Ascending aorta (tissue), 2 donors: ENCODE data around the gene DNAJA4. TPM values are rescaled to one million over a fixed set of nuclear protein-coding genes. Genes with fewer than 3 reads are reported as not detected.

ENCODE experiments used
- DNase-seq, 2 donors: peaks; one replicate each; pipeline ENCODE4 v3.0.0-alpha.2; 2019; ENCODE audit warnings: low spot score in 2 of 2
- H3K27ac ChIP-seq, 2 donors: fragments of 200-600 bp; sonication (generic); one replicate each; pipeline ENCODE4 v1.5.1; 2016 to 2017; ENCODE audit warnings: mild to moderate bottlenecking in 1 of 2
- H3K27me3 ChIP-seq: fragments of 200-600 bp; sonication (generic); one replicate; pipeline ENCODE4 v1.5.1; 2017
- H3K36me3 ChIP-seq, 2 donors: fragments of 200-600 bp; sonication (generic); one replicate each; pipeline ENCODE4 v1.5.1; 2016
- H3K4me1 ChIP-seq, 2 donors: fragments of 200-600 bp; sonication (generic); one replicate each; pipeline ENCODE4 v1.5.1; 2016 to 2017; ENCODE audit warnings: mild to moderate bottlenecking in 1 of 2
- H3K4me3 ChIP-seq, 2 donors: fragments of 200-600 bp; sonication (generic); one replicate each; pipeline ENCODE4 v1.5.1; 2016 to 2017; ENCODE audit warnings: mild to moderate bottlenecking in 1 of 2
- H3K9me3 ChIP-seq, 2 donors: fragments of 200-600 bp; sonication (generic); one replicate each; pipeline ENCODE4 v1.5.1; 2016
- intact Hi-C: fragments of 100-400 bp; cut with DNase I; formaldehyde crosslinking; loops from one replicate; pipeline ENCODE4 v1.15.1; 2023
- total RNA-seq: library from RNA; depleted of rRNA; stranded (reverse); fragments of >200 nt; gene quantifications from one replicate; pipeline ENCODE4 v1.1.0, GENCODE V29; 2016
- TF ChIP-seq, protein P1 (sequence below), 3 experiments: fragments of 200-600 bp in 2 of 3; fragments of 450-650 bp in 1 of 3; sonication (generic) in 2 of 3; IDR thresholded peaks; one replicate each; pipeline ENCODE4 v1.5.1; 2016 to 2019; ENCODE audit warnings: antibody characterized with exemption in 3 of 3, mild to moderate bottlenecking in 1 of 3, moderate library complexity in 1 of 3

Gene DNAJA4
- total RNA-seq, 1 donor from 2014 or later: 3.5 TPM

DNA sequence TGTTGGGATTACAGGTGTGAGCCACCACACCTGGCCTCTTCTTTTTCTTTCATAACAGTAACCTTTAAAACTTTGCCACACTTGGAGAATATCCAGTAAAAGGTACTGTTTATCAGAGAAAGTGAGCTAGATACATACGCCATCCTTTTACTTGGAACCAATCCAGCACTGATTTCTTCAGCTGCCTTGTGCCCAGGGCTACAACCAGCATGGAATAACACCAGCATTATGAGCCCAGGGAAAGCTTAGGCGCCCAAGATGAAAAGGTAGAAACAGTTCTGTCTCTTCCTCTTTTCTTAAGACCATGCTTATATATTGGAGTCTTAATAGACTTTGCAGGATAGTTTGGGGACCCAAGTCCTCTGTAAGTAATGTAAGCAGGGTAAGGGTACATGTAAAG, 26.7 kb downstream of the DNAJA4 start:
- Histone ChIP-seq H3K4me1 (no peaks in the 10 kb centered on the region), H3K36me3 (peaks cover 32 to 76% of the 10 kb centered on the region in 2 donors), H3K9me3 (no peaks in the 10 kb centered on the region), H3K4me3 (no peak overlapping the region), H3K27me3 (no peaks in the 10 kb centered on the region), H3K27ac (no peak overlapping the region)
- intact Hi-C loops: no loop called here
- no peak for DNase-seq
- TF ChIP-seq, protein P1, sequence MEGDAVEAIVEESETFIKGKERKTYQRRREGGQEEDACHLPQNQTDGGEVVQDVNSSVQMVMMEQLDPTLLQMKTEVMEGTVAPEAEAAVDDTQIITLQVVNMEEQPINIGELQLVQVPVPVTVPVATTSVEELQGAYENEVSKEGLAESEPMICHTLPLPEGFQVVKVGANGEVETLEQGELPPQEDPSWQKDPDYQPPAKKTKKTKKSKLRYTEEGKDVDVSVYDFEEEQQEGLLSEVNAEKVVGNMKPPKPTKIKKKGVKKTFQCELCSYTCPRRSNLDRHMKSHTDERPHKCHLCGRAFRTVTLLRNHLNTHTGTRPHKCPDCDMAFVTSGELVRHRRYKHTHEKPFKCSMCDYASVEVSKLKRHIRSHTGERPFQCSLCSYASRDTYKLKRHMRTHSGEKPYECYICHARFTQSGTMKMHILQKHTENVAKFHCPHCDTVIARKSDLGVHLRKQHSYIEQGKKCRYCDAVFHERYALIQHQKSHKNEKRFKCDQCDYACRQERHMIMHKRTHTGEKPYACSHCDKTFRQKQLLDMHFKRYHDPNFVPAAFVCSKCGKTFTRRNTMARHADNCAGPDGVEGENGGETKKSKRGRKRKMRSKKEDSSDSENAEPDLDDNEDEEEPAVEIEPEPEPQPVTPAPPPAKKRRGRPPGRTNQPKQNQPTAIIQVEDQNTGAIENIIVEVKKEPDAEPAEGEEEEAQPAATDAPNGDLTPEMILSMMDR (IDR thresholded peaks at IDR 0.05): no peak

DNA sequence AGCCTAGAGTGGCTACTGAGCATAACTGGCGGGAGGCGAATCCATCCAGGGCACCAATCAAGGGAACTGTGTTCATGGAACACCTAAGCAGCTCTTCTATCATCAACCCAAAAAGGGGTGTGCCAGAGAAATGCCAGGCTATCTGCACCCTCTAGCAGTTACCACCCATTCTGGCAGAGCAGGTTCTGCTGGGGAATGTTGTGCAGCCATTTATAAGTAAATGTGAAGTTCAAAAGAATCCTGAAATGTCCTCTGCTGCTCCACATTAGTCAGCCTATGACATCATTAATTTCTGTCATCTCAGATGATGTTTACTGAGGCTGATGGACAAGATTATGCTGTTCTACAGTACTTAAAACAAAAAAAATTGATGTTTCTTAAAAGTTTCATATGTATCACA, 27.3 kb downstream of the DNAJA4 start:
- peaks cover 26 to 71% of the 10 kb centered on the region in 2 donors for H3K36me3 ChIP-seq
- H3K9me3 ChIP-seq: no peaks in the 10 kb centered on the region
- intact Hi-C loops: no loop called here
- no peaks in the 10 kb centered on the region for H3K27me3 ChIP-seq
- DNase-seq: no peak
- no peak overlapping the region for H3K27ac ChIP-seq
- H3K4me1 ChIP-seq: no peaks in the 10 kb centered on the region
- no peak overlapping the region for H3K4me3 ChIP-seq
- TF ChIP-seq, protein P1 (IDR thresholded peaks at IDR 0.05): no peak

DNA sequence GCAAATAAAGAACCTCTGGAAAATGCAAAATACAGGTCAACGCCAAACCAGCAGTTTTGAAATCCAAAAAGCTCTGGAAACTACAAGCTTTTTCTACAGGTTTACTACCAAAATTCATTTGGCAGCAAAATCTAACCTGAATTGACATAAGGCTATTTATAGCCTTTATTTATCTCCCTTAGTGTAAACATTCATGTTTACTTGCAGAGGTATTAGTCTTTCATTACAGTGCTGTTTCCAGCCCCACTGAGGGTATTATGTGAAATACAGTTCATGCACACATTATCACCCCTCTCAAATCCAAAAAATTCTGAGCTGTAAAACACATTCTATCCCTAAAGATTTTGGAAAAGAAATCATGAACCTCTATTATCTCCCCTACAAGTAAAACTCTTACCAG, 27.9 kb downstream of the DNAJA4 start:
- intact Hi-C loops: no loop called here
- Histone ChIP-seq H3K4me3 (no peak overlapping the region), H3K4me1 (no peaks in the 10 kb centered on the region), H3K27me3 (no peaks in the 10 kb centered on the region), H3K36me3 (peaks cover 23 to 66% of the 10 kb centered on the region in 2 donors), H3K27ac (no peak overlapping the region), H3K9me3 (no peaks in the 10 kb centered on the region)
- no peak for DNase-seq
- TF ChIP-seq, protein P1 (IDR thresholded peaks at IDR 0.05): no peak

DNA sequence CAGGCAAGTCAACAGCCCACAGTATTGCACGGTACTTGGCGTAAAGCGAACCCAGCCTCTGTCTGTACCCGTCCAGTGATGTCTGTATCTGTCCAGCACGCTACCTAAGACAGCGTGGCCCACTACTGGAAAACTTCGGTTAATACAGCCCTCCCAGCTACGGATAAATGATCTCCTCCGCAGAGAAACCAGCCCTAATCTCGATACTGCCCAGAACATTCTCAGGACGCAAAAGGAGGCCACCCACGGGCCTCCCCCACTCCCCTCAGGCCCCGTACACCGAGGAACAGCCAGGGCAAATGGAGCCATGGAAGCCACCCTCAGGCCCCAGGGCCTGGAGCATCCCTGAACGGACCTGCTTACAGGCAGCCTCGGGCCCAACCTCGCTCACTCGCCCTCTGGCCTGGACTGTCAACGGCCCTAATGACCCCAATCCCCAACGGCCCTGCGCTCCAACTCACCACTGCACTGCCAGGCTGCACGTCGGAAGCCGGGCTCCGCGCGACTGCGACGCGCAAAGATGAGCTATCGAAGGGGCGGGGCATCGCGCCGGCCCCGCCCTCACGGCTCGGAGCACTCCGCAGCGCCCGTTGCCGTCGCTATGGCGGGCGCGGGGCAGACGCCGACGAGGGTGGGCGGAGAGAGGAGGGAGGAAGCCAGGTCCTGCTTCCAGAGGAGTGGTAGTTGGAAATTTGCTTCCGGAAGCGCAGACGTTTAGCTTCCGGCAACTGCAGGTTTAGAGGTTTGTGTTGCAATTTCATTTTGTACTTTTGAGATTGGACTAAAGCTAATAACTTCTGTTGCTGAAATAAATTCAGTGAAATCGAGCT, 35.0 kb downstream of the DNAJA4 start, which contains the start of gene SKIC8:
TSS of gene SKIC8 (minus strand) at position 509 of the 830 bp plus-strand sequence. CDS start 3,923 bp downstream, outside the sequence.
- intact Hi-C loops: loop anchor here (1.0 kb wide), 2 partner anchors 34 to 139 kb away; partner anchors contain the start of gene IREB2
- TF ChIP-seq, protein P1 (IDR thresholded peaks at IDR 0.05): no peak
- Histone ChIP-seq H3K4me1 (peaks cover 0 to 3% of the 10 kb centered on the region in 2 donors), H3K27me3 (no peaks in the 10 kb centered on the region), H3K36me3 (peaks cover 2 to 11% of the 10 kb centered on the region in 2 donors), H3K4me3 (peak within 1 kb of the TSS; percentile 76 to 83), H3K9me3 (no peaks in the 10 kb centered on the region), H3K27ac (peak within 1 kb of the TSS; percentile 72 to 74)
- peak; percentile 68 to 95 for DNase-seq

DNA sequence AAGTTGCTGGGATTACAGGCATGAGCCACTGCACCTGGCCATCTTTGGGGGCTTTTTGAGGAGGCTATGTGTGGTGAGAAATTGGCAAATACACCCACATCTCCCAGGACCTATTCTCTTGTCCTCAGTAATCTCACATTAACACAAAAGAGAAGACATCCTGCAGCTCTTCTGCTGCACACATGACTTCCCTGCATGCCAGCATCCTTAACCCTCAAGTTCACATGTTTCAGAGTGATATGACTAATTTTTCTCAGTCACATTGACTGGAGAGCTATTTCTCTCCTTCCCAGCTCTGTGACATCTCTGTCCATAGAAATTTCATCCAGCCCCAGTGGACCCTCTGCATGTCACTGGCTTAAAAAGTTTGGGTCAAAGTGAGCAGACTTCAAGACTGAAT, 37.0 kb downstream of the DNAJA4 start:
- intact Hi-C loops: no loop called here
- Histone ChIP-seq H3K9me3 (no peaks in the 10 kb centered on the region), H3K27ac (no peak overlapping the region), H3K4me1 (peaks cover 0 to 3% of the 10 kb centered on the region in 2 donors), H3K36me3 (no peaks in the 10 kb centered on the region), H3K4me3 (no peak overlapping the region), H3K27me3 (no peaks in the 10 kb centered on the region)
- TF ChIP-seq, protein P1 (IDR thresholded peaks at IDR 0.05): no peak
- DNase-seq: no peak
